GM18873 (cell line): Measurements from ENCODE around the gene CPHXL2.

Experiments
- ATAC-seq: cut with Tn5 transposase; IDR thresholded peaks from one replicate; pipeline ENCODE4 v1.9.1; 2021; ENCODE audit warnings: mild to moderate bottlenecking, moderate library complexity, moderate number of reproducible peaks; ENCODE audit not compliant: unreplicated experiment, low FRiP score

The CPHXL2 gene

DNA sequence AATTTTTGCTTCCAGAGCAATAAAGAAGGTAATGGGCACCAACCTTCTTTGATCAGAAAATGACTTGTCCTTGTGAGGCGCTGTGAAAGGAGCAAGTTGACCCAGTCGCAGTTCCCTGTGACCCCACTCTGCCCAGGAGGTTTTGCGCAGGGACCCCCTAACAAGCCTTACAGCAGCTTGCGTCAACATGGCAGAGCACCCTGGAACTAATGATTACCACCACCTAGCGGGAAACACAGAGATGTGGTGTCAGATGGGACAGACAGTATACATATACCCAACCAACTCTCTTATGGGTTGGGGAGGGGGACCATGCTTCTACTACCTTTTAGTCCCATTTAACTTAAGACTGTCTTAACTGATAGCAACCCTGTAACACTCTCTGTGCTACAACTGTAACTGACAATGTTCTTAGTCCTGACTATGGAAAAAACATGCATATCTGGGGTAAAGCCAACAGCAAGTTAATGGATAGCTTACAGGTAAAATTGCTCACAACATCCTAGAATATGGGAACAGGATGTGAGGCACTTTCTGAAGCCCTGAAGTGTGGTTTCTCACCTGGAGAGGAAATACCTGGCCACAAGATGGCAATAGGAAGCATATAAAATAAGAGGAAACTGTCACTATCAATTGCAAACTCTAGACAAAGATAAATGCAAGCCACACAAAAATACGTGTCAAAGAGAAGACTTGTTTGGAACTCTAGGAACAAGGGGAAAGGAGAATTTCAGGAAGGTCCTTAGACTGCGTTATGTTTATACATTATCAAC lies 32.4 kb downstream of the CPHXL2 start:
- no peak for ATAC-seq

DNA sequence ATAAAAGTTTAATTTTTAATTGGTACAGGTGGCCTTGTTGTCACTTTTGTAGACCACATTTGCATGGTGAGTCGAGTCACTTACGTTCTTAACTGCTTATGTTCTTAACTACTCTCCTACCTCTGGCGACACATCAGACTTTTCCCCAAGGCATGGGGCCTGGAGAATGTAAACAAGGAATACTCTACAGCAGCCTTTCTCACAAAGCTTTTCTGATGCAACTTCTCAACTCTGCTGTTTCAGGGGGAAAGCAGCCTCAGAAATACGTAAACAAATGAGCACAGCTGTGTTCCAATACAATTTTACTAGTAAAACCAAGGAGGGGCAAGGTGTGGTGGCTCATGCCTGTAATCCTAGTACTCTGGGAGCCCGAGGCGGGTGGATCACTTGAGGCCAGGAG lies 36.2 kb downstream of the CPHXL2 start:
- no peak for ATAC-seq

DNA sequence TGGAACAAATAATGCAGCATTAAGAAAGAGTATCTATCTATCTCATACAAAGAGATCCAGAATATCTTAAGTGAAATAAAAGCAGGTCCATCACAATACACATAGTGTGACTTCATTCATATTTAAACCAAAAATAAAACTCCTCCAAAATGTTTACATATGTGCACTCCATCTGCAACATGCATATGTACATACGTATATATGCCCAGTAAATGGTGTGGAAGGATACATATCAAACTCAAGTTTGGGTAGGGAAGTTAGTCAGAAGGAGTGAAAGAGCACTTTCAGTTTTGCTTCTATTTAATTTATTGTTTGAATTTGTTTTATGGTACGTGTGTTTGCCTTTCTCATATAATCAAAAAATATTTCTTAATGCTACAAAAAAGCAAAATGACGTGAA lies 41.8 kb downstream of the CPHXL2 start:
- no peak for ATAC-seq

DNA sequence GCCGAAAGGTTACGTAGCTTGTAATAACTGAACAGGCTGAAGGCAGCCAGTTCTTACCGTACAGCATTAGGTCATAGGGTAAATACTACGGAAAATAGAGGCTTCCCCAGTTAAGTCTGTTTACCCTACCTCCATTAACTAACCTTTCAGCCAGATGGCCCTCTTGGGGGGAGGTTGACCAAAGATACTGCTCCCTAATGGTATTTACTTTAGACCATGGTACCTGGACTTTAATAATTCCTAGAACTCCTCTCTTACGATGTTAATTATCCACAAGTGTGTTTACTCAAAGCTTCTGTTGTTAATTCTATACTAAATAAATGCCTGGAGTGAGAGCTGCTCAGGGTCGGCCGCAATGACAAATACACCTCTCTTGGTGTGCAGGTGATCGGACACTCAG lies 44.0 kb downstream of the CPHXL2 start:
- ATAC-seq, result no peak

DNA sequence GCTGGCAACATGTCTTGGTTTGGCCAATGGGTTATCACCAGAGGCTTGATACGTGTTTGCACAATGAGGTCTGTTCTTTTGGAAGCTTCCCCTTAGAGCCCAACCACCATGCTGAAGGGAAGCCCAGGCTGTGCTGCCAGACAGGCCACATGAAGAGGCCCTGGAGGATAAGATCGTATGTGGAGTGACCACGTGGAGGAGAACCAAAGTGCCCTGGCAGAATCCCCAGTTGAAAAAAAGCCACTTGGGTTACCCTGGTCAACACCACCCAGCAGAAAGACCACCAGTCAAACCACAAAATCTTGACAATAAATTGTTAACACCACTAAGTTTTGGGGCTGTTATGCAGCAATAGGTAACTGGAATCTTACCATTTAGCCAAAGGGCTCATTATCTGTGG lies 46.8 kb downstream of the CPHXL2 start:
- no peak for ATAC-seq

DNA sequence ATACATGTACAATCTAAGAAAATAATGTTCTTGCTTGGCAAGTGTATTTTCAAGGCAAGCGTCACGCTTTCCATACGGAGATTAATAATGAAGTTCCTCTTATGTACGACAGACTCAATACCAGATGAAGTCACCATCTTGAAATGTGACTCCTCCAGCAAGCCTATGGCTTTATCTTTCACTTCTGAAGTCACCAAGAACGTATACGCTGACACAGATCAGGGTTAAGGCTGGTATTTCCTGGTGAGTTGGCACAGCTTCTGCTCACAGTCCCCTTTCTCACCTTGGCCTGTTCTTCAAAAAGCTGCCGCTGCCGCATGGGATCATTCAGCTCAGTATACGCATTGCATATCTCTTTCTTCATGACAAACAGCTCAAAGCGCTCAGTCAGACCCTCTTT lies 47.7 kb downstream of the CPHXL2 start:
- no peak for ATAC-seq

DNA sequence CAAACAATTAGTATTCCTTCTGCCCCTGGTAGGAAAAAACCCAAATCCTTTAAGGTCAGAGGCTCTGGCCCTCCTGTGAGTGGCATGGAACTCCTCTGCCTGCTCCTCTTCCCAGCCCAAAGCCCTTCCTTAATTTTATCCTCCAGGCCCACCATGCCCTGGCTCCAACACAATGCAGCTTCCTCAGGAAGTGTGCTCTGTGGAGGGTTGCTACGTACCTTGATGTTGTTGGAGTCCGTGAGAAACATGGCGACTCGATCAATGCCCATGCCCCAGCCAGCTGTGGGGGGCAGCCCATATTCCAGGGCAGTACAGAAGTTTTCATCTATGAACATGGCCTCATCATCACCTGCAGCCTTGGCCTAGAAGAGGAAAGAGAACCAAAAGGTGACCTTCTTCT lies 48.5 kb downstream of the CPHXL2 start:
- no peak for ATAC-seq

DNA sequence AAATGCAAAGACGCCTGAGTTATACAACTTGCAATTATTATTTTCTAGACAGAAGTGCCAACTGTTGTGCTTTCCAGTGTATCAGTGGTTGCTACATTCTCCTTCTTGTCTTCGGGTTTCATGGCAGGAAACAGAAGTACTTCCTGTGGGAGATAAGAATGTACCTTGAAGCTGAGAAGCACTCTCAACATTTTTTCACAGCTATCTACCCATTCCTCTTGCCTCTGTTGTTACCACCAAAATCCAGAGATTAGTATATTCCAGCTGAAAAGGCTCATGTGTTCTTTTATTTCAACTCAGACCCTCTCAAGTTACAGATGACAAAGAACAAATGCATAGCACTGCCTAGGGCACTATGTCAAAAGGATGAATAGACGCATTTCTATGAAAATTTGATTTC lies 49.0 kb downstream of the CPHXL2 start:
- no peak for ATAC-seq

DNA sequence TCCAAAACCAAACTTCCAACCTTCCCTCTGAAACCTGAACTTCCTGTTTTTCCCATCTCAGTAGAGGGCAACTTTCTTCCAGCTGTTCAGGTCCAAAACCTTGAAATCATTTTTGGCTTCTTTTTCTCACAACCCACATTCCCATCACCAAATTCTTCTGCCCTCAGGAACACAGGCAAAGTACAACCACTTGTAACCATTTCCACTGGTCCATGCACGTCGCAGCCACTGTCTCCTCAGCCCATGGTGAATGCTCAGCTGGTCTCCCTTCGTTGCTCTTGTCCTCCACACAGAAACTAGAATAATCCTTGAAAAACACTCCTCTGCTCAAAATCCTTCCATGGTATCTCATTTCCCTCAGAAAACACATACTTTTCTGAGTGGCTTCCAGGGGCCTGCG lies 50.0 kb downstream of the CPHXL2 start:
- no peak for ATAC-seq

DNA sequence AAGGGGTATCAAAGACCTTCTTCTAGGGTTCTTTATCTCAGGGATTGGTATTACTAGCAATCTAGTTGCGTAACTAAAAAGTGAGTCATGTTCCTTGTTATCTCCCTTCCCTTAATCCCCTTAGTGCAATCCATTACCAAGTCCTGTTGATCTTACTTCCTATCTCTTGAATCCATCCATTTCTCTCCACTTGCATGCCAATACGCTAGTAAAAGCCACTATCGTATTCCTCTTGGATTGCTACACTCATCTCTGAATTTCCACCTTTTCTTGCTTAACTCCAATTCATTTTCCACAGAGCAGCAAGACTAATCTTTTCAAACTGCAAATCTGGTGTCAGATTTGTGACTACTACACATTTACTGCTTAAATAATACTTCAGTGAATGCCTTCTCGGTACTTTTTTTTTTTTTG lies 51.9 kb downstream of the CPHXL2 start:
- no peak for ATAC-seq

DNA sequence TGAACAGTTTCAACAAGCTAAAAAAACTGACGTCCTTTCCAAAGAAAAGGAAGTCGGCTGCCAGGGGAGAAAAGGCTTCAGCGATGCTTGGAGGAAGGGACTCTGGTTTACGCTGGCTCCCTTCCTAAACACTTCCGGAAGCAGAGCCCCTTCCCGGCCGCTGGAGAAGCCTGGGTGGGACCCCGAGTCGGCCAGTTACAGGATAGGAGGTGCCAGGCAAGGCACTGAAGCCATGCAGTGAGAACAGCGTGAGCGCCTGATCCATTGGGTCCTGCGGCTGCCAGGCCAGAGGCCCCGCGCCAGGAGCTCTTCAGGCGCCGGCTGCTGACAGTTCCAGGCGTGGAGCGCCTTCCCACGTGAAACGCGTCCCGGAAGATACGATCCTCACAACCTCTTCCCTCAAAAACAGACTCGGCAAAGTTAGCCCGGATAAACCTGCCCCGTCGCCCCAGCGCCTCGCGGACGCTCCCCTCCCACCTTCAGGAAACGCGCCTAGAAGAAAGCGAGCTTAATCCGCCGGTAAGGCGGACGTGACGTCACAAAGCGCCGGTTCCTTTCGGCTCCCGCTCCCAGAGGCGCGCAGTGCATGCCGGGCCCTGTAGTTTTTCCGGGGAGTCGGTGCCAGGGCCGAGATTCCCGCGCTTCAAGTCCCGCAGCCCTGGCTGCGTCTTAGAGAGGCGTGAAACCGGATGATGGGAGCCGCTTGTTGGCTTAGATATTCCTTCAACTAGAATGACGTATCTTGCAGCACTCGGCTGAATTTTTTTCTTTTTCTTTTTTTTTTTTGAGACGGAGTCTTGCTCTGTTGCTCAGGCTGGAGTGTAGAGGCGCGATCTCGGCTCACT lies 53.8 kb downstream of the CPHXL2 start, which contains the start of gene ADAT1:
Gene ADAT1, minus strand, starts transcription at position 521 of the 845 bp plus-strand sequence. CDS start 2,482 bp downstream, outside the sequence.
- peak; percentile 91 for ATAC-seq

DNA sequence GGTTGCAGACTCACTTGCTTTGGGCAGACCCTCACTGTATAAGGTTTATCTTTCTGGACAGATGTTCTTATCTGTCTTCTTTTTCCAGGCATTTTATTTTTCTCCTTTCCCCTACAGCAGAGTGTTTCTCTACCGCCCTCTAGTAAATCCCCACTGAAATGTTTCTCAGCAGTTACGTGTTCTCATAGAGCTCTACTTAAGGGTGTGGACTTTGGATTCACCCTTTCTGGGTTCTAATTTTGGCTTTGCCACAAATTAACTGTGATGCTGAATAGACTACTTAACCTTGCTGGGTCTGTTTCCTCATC lies 55.7 kb downstream of the CPHXL2 start:
- ATAC-seq, result no peak

DNA sequence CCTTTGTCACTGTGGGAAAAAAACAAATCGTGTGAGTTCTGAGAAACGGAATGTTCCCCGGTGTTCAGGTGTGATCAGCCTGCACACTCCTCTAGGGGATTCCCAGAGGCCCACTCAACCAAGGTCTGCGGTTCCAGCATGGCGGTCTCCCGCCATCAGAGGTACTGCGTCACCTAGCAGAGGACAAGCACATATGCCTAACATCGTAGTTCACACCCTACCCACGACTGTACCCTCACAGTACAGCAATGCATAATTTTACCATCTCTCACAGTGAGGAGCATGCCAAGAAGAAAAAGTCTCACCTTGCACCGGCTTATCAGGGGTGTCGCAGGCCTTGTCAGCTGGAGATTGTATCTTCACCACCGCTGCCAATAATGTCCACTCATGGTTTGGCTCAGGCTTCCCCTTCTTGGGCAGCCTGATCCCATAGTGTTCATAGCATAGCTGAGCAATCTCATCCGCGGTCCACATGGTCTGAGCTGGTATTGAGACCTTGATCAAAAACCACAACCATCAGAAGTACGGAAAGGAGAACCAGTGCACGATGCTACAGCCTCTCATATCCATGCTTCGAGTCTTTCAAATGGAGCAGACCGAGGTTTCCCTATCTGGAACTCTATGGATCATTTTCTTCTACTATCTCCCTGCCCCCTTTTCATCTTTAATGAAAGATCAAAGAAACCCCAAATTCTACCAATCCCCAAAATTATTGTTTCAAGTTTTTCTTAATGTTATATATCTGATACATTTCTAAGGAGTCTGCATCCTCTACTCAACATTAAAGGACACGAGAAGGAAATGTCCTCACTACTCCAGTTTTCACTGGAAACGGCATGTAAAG lies 56.3 kb downstream of the CPHXL2 start:
- ATAC-seq, result no peak

DNA sequence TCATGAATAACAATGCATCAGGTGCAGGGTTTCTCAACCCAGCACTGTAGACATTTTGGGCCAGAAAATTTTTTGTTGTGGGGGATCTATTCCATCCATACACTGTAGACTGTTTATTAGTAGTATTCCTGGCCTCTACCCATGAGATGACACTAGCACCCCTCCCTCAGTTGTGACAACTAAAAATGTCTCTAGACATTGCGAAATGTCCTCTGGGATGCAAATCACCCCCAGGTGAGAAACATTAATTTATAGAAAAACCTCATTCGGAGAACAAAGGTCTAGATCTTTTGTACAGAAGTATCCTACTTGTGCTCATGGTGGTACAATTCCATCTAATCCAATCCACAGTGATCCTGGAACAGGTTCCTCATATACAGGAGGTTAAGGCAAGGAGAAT lies 58.0 kb downstream of the CPHXL2 start:
- ATAC-seq, result no peak

DNA sequence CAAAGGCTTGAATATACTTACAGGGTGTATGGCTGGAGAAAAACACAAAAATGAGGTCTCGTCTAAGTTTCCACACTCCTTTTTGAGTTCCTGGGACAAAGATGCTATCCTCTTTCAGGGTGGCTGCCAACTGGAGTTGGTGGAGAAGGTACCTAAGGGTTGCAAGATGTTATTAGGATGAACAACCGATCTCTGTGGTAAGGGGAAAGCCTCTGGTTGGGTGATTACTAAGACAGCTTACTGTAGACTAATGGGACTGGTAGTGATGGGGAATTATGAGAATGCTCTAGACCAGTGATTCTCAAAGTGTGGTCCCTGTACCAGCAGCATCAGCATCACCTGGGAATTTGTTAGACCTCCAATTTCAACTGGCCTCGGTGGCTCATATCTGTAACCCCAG lies 59.7 kb downstream of the CPHXL2 start:
- ATAC-seq, result no peak

DNA sequence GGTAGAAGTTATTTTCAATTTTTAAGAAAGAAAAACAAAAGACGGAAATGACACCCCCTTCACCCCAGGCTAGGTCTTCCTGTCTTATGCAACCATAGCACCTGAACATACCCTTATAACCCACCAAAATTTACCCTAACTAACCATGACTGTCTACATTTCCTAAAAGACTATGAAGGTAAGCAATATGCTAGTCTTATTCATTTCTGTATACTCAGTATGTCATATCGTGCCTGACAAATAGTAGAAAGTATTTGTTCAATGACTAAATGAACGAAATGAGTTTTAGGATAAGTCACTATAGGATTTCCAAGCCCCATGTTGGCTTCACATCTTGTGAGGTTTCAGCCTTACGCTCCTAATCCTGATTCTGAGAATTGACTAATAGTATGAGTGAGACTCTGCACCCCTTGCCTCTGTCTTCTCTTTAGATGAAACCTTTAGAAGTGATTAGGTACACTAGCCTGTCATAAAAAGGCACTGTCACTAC lies 60.2 kb downstream of the CPHXL2 start:
- no peak for ATAC-seq

DNA sequence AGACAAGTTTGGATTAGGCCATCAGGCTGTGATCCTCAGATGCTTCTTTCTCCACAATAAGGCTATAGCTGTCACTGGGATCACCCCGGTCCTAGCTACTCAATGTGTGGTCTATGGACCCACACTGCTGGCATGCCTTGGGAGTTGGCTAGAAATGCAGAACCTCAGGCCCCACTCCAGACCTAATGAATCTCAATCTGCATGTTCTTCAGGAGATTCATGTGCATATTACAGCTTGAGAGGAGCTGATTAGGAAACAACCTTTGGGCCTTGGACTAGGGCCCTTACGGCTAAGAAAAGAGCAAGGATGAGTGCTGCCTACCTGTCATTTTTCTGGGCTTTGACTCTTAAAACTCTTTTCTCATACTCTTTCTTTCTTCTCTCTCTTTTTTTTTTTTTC lies 61.2 kb downstream of the CPHXL2 start:
- ATAC-seq, result no peak

DNA sequence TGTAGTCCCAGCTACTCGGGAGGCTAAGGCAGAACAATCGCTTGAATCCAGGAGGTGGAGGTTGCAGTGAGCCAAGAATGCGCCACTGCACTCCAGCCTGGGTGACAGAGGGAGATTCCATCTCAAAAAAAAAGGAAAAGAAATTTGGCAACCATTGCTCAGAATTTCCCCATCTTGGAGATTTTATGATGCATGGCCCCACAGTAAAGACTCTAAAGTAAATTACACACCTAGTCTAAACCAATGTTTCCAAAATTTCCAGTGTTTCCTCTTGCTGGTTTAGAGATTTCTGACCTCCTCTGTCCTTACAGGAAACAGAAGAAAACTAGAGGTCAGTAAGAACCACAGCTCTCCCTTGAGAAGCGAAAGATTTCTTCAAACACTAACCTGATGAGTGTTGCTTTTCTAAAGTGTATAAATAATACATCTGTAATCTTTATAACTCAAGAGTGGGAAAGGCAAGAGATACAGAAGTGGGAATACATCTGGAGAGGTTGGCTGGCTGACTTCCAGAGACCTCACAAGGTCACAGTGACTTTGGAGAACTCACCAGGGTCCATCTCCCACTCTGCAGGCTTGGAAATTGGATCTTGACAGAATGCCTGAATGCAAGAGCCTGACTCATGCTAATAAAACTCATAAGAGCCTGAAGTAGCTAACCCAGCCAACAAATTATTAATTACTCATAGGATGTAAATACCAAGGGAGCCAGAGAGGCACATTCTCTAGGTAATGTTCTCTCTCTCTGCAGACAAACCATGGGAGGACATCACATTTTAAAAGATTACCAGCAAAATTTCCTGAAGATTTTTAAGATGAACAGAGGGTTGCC lies 62.5 kb downstream of the CPHXL2 start:
- no peak for ATAC-seq
